Fibroblast of upper back skin (primary cell): ENCODE data around the gene DISP3.

ENCODE experiments used
- DNase-seq: peaks from one replicate; pipeline ENCODE4 v3.0.0-alpha.2; 2013

Gene DISP3

GRCh38 chr1:11478571-11479374, at the start of gene DISP3:
DISP3 (plus strand) TSS chr1:11479155; CDS start chr1:11500993, 21,838 bp downstream.
- peak; percentile 62 for DNase-seq

- no peak for DNase-seq
Observed at GRCh38 chr1:11429226-11429625, 49.7 kb upstream of the DISP3 start.

GRCh38 chr1:11429935-11430334, 49.0 kb upstream of the DISP3 start:
- DNase-seq = no peak

- no peak for DNase-seq
Observed at GRCh38 chr1:11431941-11432507, 46.9 kb upstream of the DISP3 start.

GRCh38 chr1:11432526-11432925, 46.4 kb upstream of the DISP3 start:
- no peak for DNase-seq

GRCh38 chr1:11434501-11434900, 44.5 kb upstream of the DISP3 start:
- no peak for DNase-seq

GRCh38 chr1:11434926-11435325, 44.0 kb upstream of the DISP3 start:
- no peak for DNase-seq

- no peak for DNase-seq
Observed at GRCh38 chr1:11438996-11439395, 40.0 kb upstream of the DISP3 start.

- no peak for DNase-seq
Observed at GRCh38 chr1:11441211-11441952, 37.6 kb upstream of the DISP3 start.

GRCh38 chr1:11443043-11443442, 35.9 kb upstream of the DISP3 start:
- DNase-seq = no peak

GRCh38 chr1:11443961-11444658, 34.8 kb upstream of the DISP3 start:
- no peak for DNase-seq

GRCh38 chr1:11444907-11445306, 34.0 kb upstream of the DISP3 start:
- DNase-seq = no peak

GRCh38 chr1:11447903-11448302, 31.1 kb upstream of the DISP3 start:
- DNase-seq = no peak

- DNase-seq = no peak
Observed at GRCh38 chr1:11448373-11449099, 30.4 kb upstream of the DISP3 start.

GRCh38 chr1:11449100-11449403, 29.9 kb upstream of the DISP3 start:
- no peak for DNase-seq

- DNase-seq = no peak
Observed at GRCh38 chr1:11450310-11450709, 28.6 kb upstream of the DISP3 start.

GRCh38 chr1:11453742-11454491, 25.0 kb upstream of the DISP3 start:
- no peak for DNase-seq

GRCh38 chr1:11455967-11456570, 22.9 kb upstream of the DISP3 start:
- no peak for DNase-seq

GRCh38 chr1:11456965-11457364, 22.0 kb upstream of the DISP3 start:
- DNase-seq = no peak

- no peak for DNase-seq
Observed at GRCh38 chr1:11458811-11459275, 20.1 kb upstream of the DISP3 start.

GRCh38 chr1:11461531-11462137, 17.3 kb upstream of the DISP3 start:
- DNase-seq = no peak
